Mucosa of gallbladder (tissue), 1 donor: ENCODE results near the gene NUCB1. TPM values are rescaled to one million over a fixed set of nuclear protein-coding genes. Genes with fewer than 3 reads are reported as not detected.

ENCODE experiments used
- DNase-seq: peaks from one replicate; pipeline ENCODE4 v3.0.0-alpha.2; 2020; ENCODE audit warnings: low spot score
- total RNA-seq: library from RNA; stranded (reverse); gene quantifications from one replicate; pipeline ENCODE4 v1.2.1, GENCODE V29; 2021
- donor health status: DM: no; HTN: no; CAD: no.

The NUCB1 gene
- total RNA-seq, 1 donor from 2014 or later: 292 TPM

GRCh38 chr19:48962029-48962848, 62.1 kb downstream of the NUCB1 start:
- peak; percentile 70 for DNase-seq

- no peak for DNase-seq
These were observed 62.7 kb downstream of the NUCB1 start for GRCh38 chr19:48962849-48963165.

DNA sequence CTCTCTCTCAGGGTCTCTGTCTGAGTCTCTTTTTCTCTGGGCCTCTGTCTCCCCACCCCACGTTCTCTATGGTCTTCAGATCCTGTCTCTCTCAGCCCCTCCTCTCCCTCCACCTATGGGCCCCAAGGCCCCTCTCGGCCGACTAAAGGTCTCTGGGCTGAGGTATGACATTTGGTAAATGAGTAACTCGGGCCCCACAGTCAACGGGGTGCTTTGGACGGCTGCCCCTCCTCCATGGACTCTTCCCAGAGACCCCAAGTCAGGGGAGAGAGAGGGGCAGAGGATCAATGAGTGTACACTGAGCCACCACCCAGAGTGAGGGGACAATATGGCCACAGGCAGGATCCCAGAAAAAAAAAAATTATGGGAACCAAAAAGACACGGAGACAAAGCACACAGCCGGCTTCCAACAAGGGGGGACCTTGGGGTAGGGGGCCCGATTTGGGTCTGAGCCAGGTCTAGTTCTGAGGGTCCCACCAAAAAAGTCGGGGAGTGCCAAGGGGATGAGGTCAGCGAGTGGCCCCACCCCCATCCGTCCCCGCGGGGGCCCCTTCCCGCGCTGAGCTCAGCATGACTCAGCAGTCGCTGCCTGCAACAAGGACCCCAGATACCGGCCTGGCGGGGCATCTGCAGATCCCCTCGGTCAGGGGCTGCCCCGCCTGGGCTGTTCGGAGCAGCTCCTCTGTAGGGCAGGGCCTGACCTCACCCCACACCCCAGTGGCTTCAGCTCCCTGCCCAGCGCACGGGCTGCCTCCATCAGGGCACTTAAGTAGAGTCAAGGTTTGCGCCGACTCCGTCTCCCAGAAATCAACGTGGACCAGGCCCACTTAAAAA, 63.5 kb downstream of the NUCB1 start:
- peak; percentile 74 for DNase-seq

DNA sequence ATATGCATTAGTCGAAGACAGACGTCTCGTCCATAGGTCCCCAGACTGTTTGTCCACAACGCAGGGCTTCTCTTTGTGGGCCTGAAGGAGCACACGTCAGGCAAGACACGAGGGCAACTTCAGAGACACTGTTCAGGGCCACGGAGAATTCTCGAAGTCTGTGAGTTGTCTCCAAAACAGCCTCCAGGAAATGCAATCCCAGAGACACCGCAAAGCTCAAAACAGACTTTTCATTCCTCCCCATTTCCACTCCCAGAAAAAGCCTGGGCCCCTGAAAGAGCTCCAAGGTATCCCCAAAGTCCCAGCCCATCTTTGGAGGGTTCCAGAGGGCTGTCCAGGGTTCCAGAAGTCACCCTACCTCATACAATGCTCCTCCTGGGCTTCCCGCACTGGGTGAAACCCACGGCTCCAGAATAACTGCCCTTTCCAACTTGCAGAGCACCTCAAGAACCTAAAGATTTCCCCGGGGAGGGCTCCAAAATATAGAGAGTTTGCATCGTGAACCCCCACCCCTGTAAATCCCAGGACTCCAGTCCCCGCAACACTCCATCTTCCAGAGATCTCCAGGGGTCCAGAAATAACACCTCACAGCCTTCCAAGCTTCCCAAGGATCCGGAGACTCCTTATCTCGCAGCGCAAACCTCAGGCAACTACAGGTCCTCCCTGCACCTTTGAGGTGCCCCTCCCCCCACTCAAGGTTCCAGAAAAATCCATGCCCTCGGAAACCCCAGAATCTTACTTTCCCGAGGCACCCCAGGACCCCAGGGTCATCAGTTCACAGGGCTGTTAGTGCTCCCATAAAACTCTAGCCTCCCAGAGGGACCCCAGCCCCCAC, 64.3 kb downstream of the NUCB1 start:
- DNase-seq: no peak

GRCh38 chr19:48965040-48965805, 65.1 kb downstream of the NUCB1 start, which contains the start of gene FTL:
TSS of gene FTL (plus strand) at chr19:48965309. CDS start at chr19:48965508, 199 bp downstream.
- DNase-seq: peak; percentile 98

DNA sequence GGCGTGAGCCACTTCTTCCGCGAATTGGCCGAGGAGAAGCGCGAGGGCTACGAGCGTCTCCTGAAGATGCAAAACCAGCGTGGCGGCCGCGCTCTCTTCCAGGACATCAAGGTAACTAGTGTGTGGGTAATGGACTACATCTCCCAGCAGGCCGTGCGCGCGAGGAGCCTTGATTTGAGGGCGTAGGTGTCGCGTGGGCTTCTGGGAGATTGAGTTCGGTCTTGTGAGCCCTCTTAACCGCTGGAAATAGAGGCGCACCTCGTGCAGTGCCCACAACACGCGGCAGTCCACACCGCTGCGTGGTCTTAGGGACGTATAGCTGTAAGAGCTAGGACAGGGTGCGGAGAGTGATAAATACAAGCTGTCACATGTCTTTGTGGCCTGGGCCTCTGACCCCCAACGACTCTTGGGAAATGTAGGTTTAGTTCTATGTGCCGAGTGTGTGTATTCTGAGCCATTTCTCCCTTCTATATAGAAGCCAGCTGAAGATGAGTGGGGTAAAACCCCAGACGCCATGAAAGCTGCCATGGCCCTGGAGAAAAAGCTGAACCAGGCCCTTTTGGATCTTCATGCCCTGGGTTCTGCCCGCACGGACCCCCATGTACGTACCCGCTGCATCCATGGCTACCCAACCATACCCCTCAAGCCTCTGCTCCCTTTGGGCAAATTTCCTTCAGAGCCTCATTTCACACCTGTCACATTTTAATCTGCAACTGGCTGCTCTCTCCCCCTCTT, 65.9 kb downstream of the NUCB1 start:
- peak; percentile 86 for DNase-seq

- DNase-seq: no peak
These were observed 66.6 kb downstream of the NUCB1 start for GRCh38 chr19:48966541-48967345.

- DNase-seq: peak; percentile 61
These were observed 67.5 kb downstream of the NUCB1 start for GRCh38 chr19:48967346-48968178.

DNA sequence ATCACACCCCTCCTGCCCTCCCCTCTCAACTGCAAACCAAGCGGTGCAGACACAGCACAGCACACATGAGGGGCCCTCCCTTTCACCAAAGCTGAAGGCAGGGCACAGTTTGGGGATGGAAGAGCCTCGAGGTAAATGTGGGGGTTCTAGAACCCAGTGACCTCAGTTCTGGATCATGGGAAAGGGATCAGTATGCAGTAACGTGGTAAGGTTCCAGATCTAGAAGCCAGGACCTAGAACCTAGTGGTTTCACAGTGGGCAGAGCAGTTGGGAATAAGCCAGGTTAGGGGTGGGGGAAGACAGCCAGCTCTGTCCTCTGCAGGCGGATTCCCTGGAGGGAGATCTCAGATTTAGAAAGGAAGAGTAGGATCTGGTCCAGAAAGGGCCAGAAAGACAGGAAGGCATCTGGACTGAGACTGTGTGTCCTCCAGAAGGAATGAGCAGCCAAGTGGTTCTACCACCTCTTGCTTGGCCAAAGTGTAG, 68.1 kb downstream of the NUCB1 start:
- no peak for DNase-seq

DNA sequence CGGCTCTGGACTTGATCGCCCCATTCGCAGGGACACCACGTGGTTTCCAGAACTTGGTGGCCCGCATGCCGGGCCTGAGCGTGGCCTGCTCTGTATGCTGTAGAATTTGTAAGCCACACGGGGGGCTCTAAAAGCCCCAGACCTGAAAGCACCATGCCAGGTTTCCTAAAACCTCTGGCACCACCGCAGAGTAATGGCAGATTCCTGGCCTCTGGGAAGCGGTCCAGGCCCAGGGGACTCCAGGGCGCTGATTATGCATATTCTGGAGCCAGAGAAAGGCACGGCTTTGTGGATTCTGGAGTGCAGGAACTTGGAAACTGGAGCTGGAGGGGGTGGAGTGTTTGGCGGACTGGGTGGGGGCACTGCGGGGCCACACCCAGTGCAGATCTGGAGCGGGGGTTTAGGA, 68.7 kb downstream of the NUCB1 start:
- DNase-seq: no peak

- no peak for DNase-seq
These were observed 69.4 kb downstream of the NUCB1 start for GRCh38 chr19:48969276-48970138.

DNA sequence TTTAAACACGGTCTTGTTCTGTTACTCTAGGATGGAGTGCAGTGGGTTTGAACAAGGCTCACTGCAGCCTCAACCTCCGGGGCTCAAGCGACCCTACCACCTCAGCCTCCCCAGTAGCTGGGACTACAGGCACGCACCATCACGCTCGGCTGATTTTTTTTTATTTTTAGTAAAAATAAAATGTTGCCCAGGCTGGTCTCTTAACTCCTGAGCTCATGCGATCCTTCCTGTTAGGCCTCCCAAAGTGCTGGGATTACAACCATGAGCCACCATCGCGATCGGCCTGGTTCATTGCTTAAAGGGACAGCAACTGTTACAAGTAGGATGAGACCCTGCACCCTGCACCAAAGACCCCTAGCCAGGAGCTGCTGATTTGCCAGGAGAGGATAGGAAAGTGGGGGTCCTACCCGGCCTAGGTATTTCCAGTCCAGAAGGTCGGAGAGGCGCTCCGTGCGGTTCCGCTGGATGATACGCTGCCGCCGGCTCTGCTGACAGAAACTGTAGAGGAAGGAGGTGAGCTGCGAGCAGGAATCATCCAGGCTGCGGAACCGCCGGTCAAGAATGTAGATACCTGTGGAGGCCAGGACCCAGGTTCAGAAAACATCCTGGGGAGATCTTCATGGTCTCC, 70.1 kb downstream of the NUCB1 start:
- no peak for DNase-seq

GRCh38 chr19:48970923-48971395, 70.8 kb downstream of the NUCB1 start:
- peak; percentile 85 for DNase-seq
